Endothelial cell (in vitro differentiated cells): ENCODE measurements around the gene CAMTA1. TPM values are rescaled to one million over a fixed set of nuclear protein-coding genes. Genes with fewer than 3 reads are reported as not detected.
"Not testable (repeated sequence)": the region's sequence is repeated elsewhere in the genome, so short reads cannot be mapped to it uniquely, and the experiment has no call there.

ENCODE experiments used
- DNase-seq: peaks from one replicate; pipeline ENCODE4 v3.0.0; 2021; ENCODE audit warnings: low spot score
- H3K27ac Mint-ChIP-seq: one replicate; pipeline ENCODE4 v1.8.0; 2021; ENCODE audit warnings: mixed read lengths, inconsistent platforms; ENCODE audit not compliant: unreplicated experiment
- H3K27me3 Mint-ChIP-seq: one replicate; pipeline ENCODE4 v1.8.0; 2021; ENCODE audit warnings: mild to moderate bottlenecking, moderate library complexity, mixed read lengths, inconsistent platforms; ENCODE audit not compliant: unreplicated experiment
- H3K36me3 Mint-ChIP-seq: one replicate; pipeline ENCODE4 v1.8.0; 2021; ENCODE audit warnings: mild to moderate bottlenecking, low read depth, mixed read lengths, inconsistent platforms; ENCODE audit not compliant: unreplicated experiment
- H3K4me1 Mint-ChIP-seq: one replicate; pipeline ENCODE4 v1.8.0; 2021; ENCODE audit warnings: mild to moderate bottlenecking, mixed read lengths, inconsistent platforms; ENCODE audit not compliant: unreplicated experiment
- H3K4me3 Mint-ChIP-seq: one replicate; pipeline ENCODE4 v1.8.0; 2021; ENCODE audit warnings: mild to moderate bottlenecking, mixed read lengths, inconsistent platforms; ENCODE audit not compliant: unreplicated experiment
- H3K9me3 Mint-ChIP-seq: one replicate; pipeline ENCODE4 v1.8.0; 2021; ENCODE audit warnings: mixed read lengths, inconsistent platforms; ENCODE audit not compliant: unreplicated experiment
- CTCF ChIP-seq: fragments of 200-600 bp; sonication (generic); IDR thresholded peaks from one replicate; pipeline ENCODE4 v1.5.0; 2021; ENCODE audit warnings: antibody characterized with exemption; ENCODE audit not compliant: unreplicated experiment
- long read RNA-seq: library from polyadenylated mRNA; unstranded; transcript quantifications from one replicate; pipeline ENCODE4 v2.0.0, GENCODE V29; 2020; ENCODE audit not compliant: unreplicated experiment
- total RNA-seq: library from RNA; stranded (reverse); fragmentation: NEBNext Ultra II Directional; extraction: Animal tissue kit (Norgen Biotek cat#: 25700); gene quantifications from one replicate; pipeline ENCODE4 v1.2.1, GENCODE V29; 2021; ENCODE audit not compliant: unreplicated experiment

The CAMTA1 gene
- total RNA-seq = 87.3 TPM
- long read RNA-seq, transcript CAMTA1-208 (4 exons, 567 nt) = major isoform, 13 of 31 reads
- long read RNA-seq, transcript CAMTA1-202 (5 exons, 431 nt) = minor isoform, 7 of 31 reads
- long read RNA-seq, partial matches to known transcripts = 2 of 31 reads
- long read RNA-seq, other reads (novel, unspliced or antisense) = 4 of 31 reads

- H3K36me3 Mint-ChIP-seq = peaks cover 11% of the 10 kb centered on the region
- DNase-seq = no peak
- H3K27ac Mint-ChIP-seq = peak within 1 kb of the TSS; percentile 93
- peaks cover 30% of the 10 kb centered on the region for H3K4me1 Mint-ChIP-seq
- peak within 1 kb of the TSS; percentile 98 for H3K4me3 Mint-ChIP-seq
- peaks cover 11% of the 10 kb centered on the region for H3K27me3 Mint-ChIP-seq
- H3K9me3 Mint-ChIP-seq = no peaks in the 10 kb centered on the region
- TF ChIP-seq CTCF = no peak
Observed at GRCh38 chr1:6785318-6785727, at the start of gene CAMTA1. CAMTA1 (plus strand) TSS chr1:6785454; CDS start chr1:6785531, 77 bp downstream.

- no peak for DNase-seq
- H3K27me3 Mint-ChIP-seq = no peaks in the 10 kb centered on the region
- no peak overlapping the region for H3K4me3 Mint-ChIP-seq
- H3K27ac Mint-ChIP-seq = no peak overlapping the region
- no peak for TF ChIP-seq CTCF
- H3K4me1 Mint-ChIP-seq = peaks cover 4% of the 10 kb centered on the region
- H3K36me3 Mint-ChIP-seq = no peaks in the 10 kb centered on the region
- H3K9me3 Mint-ChIP-seq = no peaks in the 10 kb centered on the region
Observed at GRCh38 chr1:6738987-6739676, 46.1 kb upstream of the CAMTA1 start.

- H3K36me3 Mint-ChIP-seq, H3K4me3 Mint-ChIP-seq, DNase-seq, H3K4me1 Mint-ChIP-seq, H3K27me3 Mint-ChIP-seq, H3K27ac Mint-ChIP-seq, H3K9me3 Mint-ChIP-seq: not testable (repeated sequence)
Observed at GRCh38 chr1:6742676-6743188, 42.5 kb upstream of the CAMTA1 start.

GRCh38 chr1:6743189-6744101 lies 41.8 kb upstream of the CAMTA1 start:
- Mint-ChIP-seq H3K4me3 (no peak overlapping the region), H3K4me1 (no peaks in the 10 kb centered on the region), H3K27ac (no peak overlapping the region)

More at GRCh38 chr1:6743189-6744101, 41.8 kb upstream of the CAMTA1 start:
- DNase-seq = no peak
- TF ChIP-seq CTCF = no peak
- Mint-ChIP-seq H3K36me3 (no peaks in the 10 kb centered on the region), H3K9me3 (no peaks in the 10 kb centered on the region), H3K27me3 (no peaks in the 10 kb centered on the region)
